Activated T-cell treated with anti-CD3 and anti-CD28 coated beads for 48 hours (primary cell): Measurements from ENCODE around the gene ZNF382.
A peak's percentile ranks its signal among the peaks of the same experiment; 100 is the strongest.
"Not testable (repeated sequence)": the region's sequence is repeated elsewhere in the genome, so short reads cannot be mapped to it uniquely, and the experiment has no call there.

Source experiments
- DNase-seq: peaks from one replicate; pipeline ENCODE4 v3.0.0-alpha.2; 2020; ENCODE audit warnings: low read depth

ZNF382 gene

GRCh38 chr19:36605101-36605876 lies at the start of gene ZNF382:
Gene ZNF382, plus strand, starts transcription at chr19:36605313. Its CDS starts 4,602 bp downstream, at chr19:36609915.
- DNase-seq: peak; percentile 85

DNA sequence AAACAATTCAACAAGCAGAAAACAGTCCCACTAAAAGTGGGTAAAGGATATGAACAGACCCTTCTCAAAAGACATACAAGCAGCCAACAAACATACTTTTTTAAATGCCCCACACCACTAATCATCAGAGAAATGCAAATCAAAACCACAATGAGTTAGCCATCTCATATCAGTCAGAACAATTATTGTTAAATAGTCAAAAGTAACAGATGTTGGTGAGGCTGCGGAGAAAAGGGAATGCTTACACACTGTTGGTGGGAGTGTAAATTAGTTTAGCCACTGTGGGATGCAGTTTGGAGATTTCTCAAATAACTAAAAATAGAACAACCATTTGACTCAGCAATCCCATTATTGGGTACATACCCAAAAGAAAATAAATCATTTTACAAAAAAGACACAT lies 40.7 kb upstream of the ZNF382 start:
- DNase-seq: no peak

DNA sequence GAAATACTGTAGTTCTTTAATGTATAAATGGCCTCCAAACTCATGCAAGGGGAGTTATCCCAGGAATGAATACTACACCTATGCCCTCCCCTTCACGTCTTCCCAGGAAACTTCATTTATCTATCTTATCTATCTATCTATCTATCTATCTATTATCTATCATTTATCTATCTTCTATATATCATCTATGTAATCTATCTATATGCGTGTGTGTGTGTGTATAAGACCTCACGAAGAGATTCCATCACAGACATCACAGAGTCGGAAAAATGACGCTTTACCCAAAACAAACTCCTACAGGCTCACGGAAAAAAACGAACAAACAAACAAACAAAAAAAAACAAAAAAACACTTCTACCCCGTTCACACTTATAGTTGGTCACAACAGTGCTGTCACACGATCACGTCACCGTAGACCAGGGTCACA lies 32.5 kb upstream of the ZNF382 start:
- no peak for DNase-seq

- peak; percentile 76 for DNase-seq
Measured at GRCh38 chr19:36573020-36573894, 31.9 kb upstream of the ZNF382 start, which contains the start of gene ZNF529. Gene ZNF529, minus strand, starts transcription at chr19:36573292. Its CDS starts 946 bp downstream, at chr19:36572346.

DNA sequence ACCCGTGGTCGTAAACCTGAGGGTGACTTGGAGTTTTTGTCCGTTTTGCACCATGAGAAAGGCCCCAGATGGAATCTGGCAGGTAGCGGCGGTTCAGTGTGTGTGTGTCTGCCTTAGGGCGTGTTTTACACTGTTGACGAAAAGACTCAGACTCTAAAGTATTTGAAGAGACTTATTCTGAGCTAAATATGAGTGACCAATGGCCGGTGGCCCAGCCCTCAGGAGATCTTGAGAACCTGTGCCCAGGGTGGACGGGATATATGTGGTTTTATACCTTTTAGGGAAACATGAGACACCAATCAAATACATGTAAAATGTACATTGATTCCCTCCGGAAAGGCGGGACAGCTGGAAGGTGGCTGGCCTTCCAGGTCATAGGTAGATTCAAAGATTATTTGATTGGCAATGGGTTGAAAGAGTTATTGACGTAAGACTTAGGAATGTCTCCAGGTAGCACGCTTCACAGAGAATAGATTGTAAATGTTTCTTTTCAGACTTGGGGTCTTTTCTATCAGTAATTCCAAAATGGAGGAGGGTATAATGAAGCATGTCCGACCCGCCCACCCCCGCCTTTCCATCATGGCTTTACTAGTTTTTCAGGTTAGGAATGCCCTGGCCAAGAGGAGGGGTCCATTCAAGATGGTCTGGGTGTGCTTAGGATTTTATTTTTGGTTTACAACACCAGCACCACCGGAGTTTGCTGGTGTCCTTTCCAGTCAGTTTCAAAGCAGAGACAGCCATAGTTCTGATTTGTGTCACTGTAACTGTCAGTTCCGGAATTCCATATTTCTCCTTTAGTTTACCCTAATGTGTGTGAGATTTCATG lies 31.0 kb upstream of the ZNF382 start:
- peak; percentile 2 for DNase-seq

DNA sequence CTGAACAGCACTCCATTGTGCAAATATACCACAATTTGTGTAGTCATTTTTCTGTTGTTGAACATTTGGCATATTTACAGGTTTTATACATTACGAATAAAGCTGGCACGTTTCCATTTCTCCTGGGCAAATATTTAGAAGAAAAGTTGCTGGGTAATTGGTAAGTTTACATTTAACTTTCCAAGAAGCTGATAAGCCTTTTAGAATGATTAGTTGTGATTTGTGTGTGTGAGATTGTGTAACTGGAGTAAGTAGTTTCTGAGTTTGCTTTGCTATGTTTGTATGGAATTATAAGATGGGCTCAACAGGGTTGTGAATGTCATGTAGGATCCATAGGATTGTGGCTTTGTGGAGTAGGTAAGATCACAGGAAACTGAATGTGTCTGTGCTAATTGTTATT lies 30.4 kb upstream of the ZNF382 start:
- no peak for DNase-seq

GRCh38 chr19:36577271-36577996 lies 27.7 kb upstream of the ZNF382 start:
- no peak for DNase-seq

DNA sequence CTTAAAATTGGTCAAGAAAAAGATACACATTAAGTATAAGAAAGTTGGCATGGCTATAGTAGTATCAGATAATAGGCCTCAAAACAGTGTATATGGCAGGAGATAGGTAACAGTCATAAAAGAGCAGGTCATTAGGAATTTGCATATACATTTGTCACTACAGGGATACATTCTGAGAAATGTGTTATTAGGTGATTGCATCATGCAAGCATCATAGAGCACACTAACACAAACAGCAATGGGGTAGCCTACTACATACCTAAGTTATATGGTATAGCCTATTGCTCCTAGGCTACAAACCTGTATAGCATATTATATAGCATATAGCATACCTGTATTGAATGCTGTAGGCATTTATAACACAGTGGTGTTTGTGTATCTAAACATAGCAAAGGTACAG lies 25.9 kb upstream of the ZNF382 start:
- DNase-seq: no peak

DNA sequence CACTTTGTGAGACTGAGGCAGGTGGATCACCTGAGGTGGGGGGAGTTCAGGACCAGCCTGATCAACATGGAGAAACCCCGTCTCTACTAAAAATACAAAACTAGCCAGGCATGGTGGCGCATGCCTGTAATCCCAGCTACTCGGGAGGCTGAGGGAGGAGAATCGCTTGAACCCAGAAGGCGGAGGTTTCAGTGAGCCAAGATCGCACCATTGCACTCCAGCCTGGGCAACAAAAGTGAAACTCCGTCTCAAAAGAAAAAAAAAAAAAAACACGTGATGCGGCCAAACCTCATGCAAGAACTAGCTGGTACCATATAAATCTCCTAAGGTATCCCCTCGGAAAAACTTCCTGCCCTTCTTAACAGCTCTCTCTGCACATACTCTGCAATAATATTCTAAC lies 2.4 kb upstream of the ZNF382 start:
- DNase-seq: not testable (repeated sequence)

- DNase-seq: peak; percentile 83
Measured at GRCh38 chr19:36604656-36605100, 435 bp upstream of the ZNF382 start.

- DNase-seq: no peak
Measured at GRCh38 chr19:36605877-36606478, 865 bp downstream of the ZNF382 start.

DNA sequence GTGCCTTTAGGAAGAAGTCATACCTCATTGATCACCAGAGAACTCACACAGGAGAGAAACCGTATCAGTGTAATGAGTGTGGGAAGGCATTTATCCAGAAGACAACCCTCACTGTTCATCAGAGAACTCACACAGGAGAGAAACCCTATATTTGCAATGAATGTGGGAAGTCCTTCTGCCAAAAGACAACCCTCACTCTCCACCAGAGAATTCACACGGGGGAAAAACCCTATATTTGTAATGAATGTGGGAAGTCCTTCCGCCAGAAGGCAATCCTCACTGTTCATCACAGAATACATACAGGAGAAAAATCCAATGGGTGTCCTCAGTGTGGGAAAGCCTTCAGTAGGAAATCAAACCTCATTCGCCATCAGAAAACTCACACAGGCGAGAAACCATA lies 21.9 kb downstream of the ZNF382 start:
- DNase-seq: no peak

DNA sequence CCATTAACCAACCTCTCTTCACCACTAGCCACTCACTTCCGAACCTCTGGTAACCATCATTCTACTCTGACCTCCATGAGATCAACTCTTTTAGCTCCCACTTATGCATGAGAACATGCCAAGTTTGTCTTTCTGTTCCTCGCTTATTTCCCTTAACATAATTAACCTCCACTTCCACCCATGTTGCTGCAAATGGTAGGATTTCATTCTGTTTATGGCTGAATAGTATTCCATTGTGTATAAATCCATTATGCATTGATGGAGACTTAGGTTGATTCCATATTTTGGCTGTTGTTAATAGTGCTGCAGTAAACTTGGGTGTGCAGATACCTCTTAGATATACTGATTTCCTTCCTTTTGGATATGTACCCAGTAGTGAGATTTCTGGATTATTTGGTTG lies 30.2 kb downstream of the ZNF382 start:
- no peak for DNase-seq

- no peak for DNase-seq
Measured at GRCh38 chr19:36638862-36639510, 33.9 kb downstream of the ZNF382 start.

DNA sequence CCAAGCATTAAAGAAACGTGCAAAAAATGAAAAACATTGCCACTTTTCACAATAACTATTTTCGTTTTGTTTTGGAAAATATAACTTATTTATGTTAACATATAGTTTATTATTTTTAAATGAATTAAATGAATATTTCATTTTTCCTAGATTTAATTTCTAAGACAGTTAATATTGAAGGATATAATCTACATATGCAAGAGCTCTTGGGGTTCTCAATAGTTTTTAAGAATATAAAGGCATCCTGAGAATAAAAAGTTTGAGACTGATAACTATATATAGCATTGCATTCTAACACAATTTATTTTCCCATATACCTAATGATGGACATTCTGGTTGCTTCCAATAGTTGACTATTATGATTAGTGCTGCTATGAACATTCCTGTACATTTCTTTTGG lies 41.6 kb downstream of the ZNF382 start:
- DNase-seq: no peak

DNA sequence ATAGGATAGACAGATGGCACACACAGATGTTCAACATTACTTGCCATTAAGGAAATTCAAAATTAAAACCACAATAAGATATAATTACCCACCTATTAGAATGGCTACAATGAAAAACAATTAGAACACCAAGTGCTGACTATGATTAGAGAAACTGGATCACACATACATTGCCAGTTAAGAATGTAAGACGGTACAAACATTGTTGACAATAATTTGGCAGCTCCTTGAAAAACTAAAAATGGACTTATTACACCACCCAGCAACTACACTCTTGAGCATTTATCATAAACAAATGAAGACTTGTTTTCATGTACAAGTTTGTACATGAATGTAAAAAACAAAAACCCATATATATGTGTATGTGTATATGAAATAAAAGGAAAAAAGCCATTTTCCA lies 47.8 kb downstream of the ZNF382 start:
- no peak for DNase-seq

- DNase-seq: no peak
Measured at GRCh38 chr19:36665832-36666231, 60.7 kb downstream of the ZNF382 start.

DNA sequence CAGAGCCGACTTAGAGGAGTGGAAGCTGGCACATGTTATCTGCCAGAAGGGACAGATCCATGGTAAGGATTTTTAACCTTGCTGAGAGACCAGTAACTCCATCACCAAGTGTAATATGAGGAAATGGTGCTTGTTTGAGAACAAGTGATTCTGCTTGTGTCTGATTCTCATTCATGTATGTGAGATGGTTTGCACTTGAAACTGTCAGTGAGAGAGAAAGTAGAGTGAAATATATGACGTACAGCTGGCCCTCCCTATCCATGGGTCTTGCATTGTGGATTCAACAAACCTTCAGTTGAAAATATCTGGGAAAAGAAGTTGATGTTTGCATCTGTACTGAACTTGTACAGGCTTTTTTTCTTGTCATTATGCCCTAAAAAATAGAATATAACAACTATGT lies 63.5 kb downstream of the ZNF382 start:
- no peak for DNase-seq

GRCh38 chr19:36672368-36672767 lies 67.3 kb downstream of the ZNF382 start:
- no peak for DNase-seq

- DNase-seq: no peak
Measured at GRCh38 chr19:36674201-36674600, 69.1 kb downstream of the ZNF382 start.
